GM19193 (cell line): Measurements from ENCODE around the gene NAIF1.
A peak's percentile ranks its signal among the peaks of the same experiment; 100 is the strongest.

Experiments
- POLR2A ChIP-seq: IDR thresholded peaks from 4 replicates; pipeline ENCODE4 v1.6.1; 2011; ENCODE audit not compliant: insufficient read depth, insufficient read length; ENCODE audit errors: extremely low read depth

Gene NAIF1

GRCh38 chr9:128077847-128078503 lies 10.9 kb upstream of the NAIF1 start:
- no peak for TF ChIP-seq POLR2A

- no peak for TF ChIP-seq POLR2A
Measured at GRCh38 chr9:128073253-128073886, 6.2 kb upstream of the NAIF1 start.

GRCh38 chr9:128072144-128073021 lies 5.3 kb upstream of the NAIF1 start:
- TF ChIP-seq POLR2A: no peak

GRCh38 chr9:128070874-128071273 lies 3.8 kb upstream of the NAIF1 start:
- TF ChIP-seq POLR2A: no peak

GRCh38 chr9:128068386-128069205 lies 1.5 kb upstream of the NAIF1 start:
- no peak for TF ChIP-seq POLR2A

- peak; percentile 69 for TF ChIP-seq POLR2A
Measured at GRCh38 chr9:128067645-128068385, 695 bp upstream of the NAIF1 start, which contains the start of gene SLC25A25. Gene SLC25A25 (plus strand): TSS chr9:128068232. CDS start chr9:128068320, 88 bp downstream.

GRCh38 chr9:128065907-128066712 lies 1.0 kb downstream of the NAIF1 start:
- TF ChIP-seq POLR2A: peak; percentile 11

- TF ChIP-seq POLR2A: no peak
Measured at GRCh38 chr9:128062846-128063831, 4.0 kb downstream of the NAIF1 start.

- no peak for TF ChIP-seq POLR2A
Measured at GRCh38 chr9:128062279-128062678, 4.8 kb downstream of the NAIF1 start.

- no peak for TF ChIP-seq POLR2A
Measured at GRCh38 chr9:128061275-128061960, 5.7 kb downstream of the NAIF1 start.

GRCh38 chr9:128059365-128059983 lies 7.6 kb downstream of the NAIF1 start:
- TF ChIP-seq POLR2A: no peak

- TF ChIP-seq POLR2A: no peak
Measured at GRCh38 chr9:128057724-128058409, 9.3 kb downstream of the NAIF1 start.
